IPS-11a (cell line): ENCODE results near the gene HIPK2.

Experiments used
- H3K4me3 ChIP-seq: one replicate; pipeline ENCODE4 v1.5.1; 2013; ENCODE audit warnings: low read depth, low read length, control low read depth

The HIPK2 gene

GRCh38 chr7:139523968-139524815, 253.6 kb downstream of the HIPK2 start:
- H3K4me3 ChIP-seq = peak overlapping the region; percentile 20

- H3K4me3 ChIP-seq = peak within 1 kb of the TSS; percentile 40
These were observed 254.4 kb downstream of the HIPK2 start, which contains the start of gene CLEC2L for GRCh38 chr7:139523199-139523941. TSS of gene CLEC2L (plus strand) at chr7:139523685. CDS start at chr7:139523928, 243 bp downstream.

GRCh38 chr7:139522830-139523198, 255.0 kb downstream of the HIPK2 start:
- H3K4me3 ChIP-seq = peak overlapping the region; percentile 40

GRCh38 chr7:139521439-139521838, 256.4 kb downstream of the HIPK2 start:
- H3K4me3 ChIP-seq = no peak overlapping the region

GRCh38 chr7:139515266-139515665, 262.5 kb downstream of the HIPK2 start:
- H3K4me3 ChIP-seq = no peak overlapping the region
